ENCODE measurements around the gene SRPRA.
"Not testable (repeated sequence)": the region's sequence is repeated elsewhere in the genome, so short reads cannot be mapped to it uniquely, and the experiment has no call there.

The SRPRA gene

GRCh38 chr11:126282736-126283591, 14.3 kb upstream of the SRPRA start, which contains the start of gene TIRAP:
Gene TIRAP, plus strand, starts transcription at chr11:126283093. Its CDS starts 7,802 bp downstream, at chr11:126290895.
- DNase-seq, result peak; percentile 64 to 88 (median 74)

GRCh38 chr11:126282361-126282735, 13.7 kb upstream of the SRPRA start:
- peak; percentile 37 to 69 (median 60) for DNase-seq

GRCh38 chr11:126281666-126282175, 13.0 kb upstream of the SRPRA start:
- no peak for DNase-seq

- no peak for DNase-seq
Observed at GRCh38 chr11:126281245-126281644, 12.6 kb upstream of the SRPRA start.

GRCh38 chr11:126280595-126280994, 11.9 kb upstream of the SRPRA start:
- DNase-seq, result peak; percentile 43 to 67 (median 65)

GRCh38 chr11:126279191-126279590, 10.5 kb upstream of the SRPRA start:
- DNase-seq, result no peak

GRCh38 chr11:126277780-126278179, 9.1 kb upstream of the SRPRA start:
- DNase-seq, result no peak

GRCh38 chr11:126277322-126277721, 8.6 kb upstream of the SRPRA start:
- DNase-seq, result no peak

- DNase-seq, result peak in 1 of 4 experiments; percentile 11
Observed at GRCh38 chr11:126268361-126268707, 361 bp downstream of the SRPRA start.

- no peak for DNase-seq
Observed at GRCh38 chr11:126267650-126268049, 1.0 kb downstream of the SRPRA start.

GRCh38 chr11:126265811-126266210, 2.9 kb downstream of the SRPRA start:
- DNase-seq, result peak in 1 of 4 experiments; percentile 20

GRCh38 chr11:126263489-126263888, 5.2 kb downstream of the SRPRA start:
- DNase-seq, result no peak

- DNase-seq, result no peak
Observed at GRCh38 chr11:126262216-126262615, 6.5 kb downstream of the SRPRA start.

- DNase-seq, result no peak
Observed at GRCh38 chr11:126257764-126258163, 10.9 kb downstream of the SRPRA start.

GRCh38 chr11:126257144-126257543, 11.6 kb downstream of the SRPRA start:
- DNase-seq, result no peak

- no peak for DNase-seq
Observed at GRCh38 chr11:126256216-126256615, 12.5 kb downstream of the SRPRA start.

GRCh38 chr11:126255507-126255906, 13.2 kb downstream of the SRPRA start:
- not testable (repeated sequence) for DNase-seq

GRCh38 chr11:126254819-126255218, 13.9 kb downstream of the SRPRA start:
- no peak for DNase-seq

GRCh38 chr11:126253265-126253664, 15.4 kb downstream of the SRPRA start:
- no peak for DNase-seq

- DNase-seq, result peak in 1 of 4 experiments; percentile 25
Observed at GRCh38 chr11:126246636-126247035, 22.1 kb downstream of the SRPRA start.

GRCh38 chr11:126233391-126233790, 35.3 kb downstream of the SRPRA start:
- DNase-seq, result no peak

- DNase-seq, result no peak
Observed at GRCh38 chr11:126232683-126233082, 36.0 kb downstream of the SRPRA start.

- no peak for DNase-seq
Observed at GRCh38 chr11:126231725-126232459, 36.8 kb downstream of the SRPRA start.
